GM19397 (cell line): Measurements from ENCODE around the gene KCP.
"Not testable (repeated sequence)": the region's sequence is repeated elsewhere in the genome, so short reads cannot be mapped to it uniquely, and the experiment has no call there.

Experiments
- ATAC-seq: cut with Tn5 transposase; IDR thresholded peaks from one replicate; pipeline ENCODE4 v1.9.1; 2021; ENCODE audit warnings: mild to moderate bottlenecking, moderate library complexity; ENCODE audit not compliant: unreplicated experiment

Gene KCP

GRCh38 chr7:128910569-128910945 lies at the start of gene KCP:
Gene KCP (minus strand): TSS chr7:128910709. CDS start chr7:128910676, 33 bp downstream.
- ATAC-seq: no peak

GRCh38 chr7:128959296-128959695 lies 48.8 kb upstream of the KCP start:
- no peak for ATAC-seq

DNA sequence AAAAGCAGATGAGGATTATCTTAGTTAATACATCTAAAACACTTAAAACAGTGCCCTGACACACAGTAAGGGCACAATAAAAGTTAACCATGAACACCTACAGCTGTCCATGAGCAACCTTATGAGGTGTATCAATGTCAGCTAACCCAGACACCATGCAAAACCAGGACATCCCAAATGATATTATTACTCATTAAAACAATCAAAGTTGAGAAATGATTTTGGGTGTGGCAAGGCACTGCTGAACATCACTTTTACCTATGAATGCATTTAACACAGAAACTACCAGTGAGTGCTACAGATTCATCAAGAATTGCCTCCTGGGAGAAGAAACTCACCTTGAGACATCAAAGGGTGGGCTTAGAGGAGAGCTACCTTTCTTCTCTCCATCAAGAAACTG lies 45.5 kb upstream of the KCP start:
- no peak for ATAC-seq

GRCh38 chr7:128954830-128955802 lies 44.6 kb upstream of the KCP start:
- ATAC-seq: peak; percentile 56

GRCh38 chr7:128954150-128954549 lies 43.6 kb upstream of the KCP start:
- no peak for ATAC-seq

DNA sequence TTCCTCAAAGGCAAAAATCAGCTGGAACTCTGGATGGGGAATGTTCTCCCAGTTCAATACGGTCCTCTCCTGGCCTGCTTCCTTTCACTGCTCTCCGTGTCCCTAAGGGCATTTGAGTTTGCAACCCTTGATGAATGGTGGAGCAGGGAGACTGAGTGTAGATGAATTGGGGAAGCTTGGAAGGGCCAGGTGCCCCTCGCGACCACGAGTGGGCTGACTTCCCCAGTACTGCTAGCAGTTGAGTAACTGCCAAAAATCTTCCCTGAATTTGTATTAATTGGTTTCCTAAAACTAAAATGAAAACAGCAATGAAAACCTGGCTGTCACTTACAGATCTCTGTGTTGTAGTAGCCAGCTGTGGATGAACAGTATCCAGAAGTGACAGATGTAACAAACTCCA lies 40.8 kb upstream of the KCP start:
- no peak for ATAC-seq

DNA sequence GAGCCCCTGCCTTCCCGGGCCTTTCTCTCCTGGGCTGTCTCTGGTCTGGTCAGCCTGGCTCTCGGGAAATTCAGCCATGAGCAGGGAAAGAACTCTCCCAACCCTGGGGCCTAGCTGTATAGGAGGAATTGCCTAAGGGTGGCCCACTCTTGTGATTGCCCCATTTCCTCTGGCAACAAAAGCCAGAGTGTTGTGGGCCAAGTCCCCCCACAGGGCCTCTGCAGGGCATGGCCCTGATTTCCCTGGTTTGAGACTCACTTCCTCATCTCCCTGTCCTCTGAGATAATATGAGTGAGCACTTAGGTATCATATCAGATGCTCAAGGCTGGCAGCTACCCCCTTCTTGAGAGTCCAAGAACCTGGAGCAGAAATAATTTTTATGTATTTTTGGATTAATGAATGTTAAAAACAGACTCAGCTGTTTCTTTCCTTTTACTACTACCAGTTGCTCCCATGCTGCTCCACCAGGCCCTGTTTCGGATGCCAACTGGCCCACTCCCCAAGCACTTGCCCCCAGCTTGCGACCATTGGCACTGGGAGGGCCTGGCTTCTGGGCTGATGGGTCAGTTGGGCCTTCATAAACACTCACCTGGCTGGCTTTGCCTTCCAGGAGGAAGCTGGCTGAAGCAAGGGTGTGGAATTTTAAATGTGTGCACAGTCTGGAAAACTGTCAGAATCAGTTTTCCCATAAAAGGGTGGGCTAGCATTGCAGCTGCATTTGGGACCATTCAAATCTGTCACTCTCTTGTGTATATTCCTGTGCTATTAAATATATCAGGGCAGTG lies 38.7 kb upstream of the KCP start:
- no peak for ATAC-seq

DNA sequence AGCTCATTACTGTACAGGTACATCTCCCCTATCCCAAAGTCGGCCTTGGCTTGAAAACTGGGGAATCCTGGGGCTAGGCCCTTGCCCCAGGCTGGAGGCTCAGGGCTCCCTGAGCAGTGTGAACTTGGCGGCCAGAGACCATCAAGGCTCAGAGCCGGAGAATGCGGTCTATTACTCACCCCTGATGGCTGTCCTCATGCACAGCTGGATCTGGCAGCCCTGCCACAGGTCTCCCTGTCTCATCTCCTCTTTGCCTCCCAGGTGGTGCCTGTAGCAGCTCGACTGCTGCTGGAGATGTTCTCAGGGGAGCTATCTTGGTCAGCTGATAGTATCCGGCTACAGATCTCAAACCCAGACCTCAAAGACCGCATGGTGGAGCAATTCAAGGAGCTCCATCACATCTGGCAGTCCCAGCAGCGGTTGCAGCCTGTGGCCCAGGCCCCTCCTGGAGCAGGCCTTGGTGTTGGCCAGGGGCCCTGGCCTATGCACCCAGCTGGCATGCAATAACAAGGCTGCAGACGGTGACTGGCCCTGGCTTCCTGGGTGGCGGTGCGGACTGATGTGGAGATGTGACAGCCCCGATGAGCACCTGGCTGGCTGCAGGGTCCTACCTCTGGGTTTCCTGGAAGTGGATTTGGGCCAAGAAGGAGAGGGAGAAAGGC lies 37.9 kb upstream of the KCP start:
- no peak for ATAC-seq

DNA sequence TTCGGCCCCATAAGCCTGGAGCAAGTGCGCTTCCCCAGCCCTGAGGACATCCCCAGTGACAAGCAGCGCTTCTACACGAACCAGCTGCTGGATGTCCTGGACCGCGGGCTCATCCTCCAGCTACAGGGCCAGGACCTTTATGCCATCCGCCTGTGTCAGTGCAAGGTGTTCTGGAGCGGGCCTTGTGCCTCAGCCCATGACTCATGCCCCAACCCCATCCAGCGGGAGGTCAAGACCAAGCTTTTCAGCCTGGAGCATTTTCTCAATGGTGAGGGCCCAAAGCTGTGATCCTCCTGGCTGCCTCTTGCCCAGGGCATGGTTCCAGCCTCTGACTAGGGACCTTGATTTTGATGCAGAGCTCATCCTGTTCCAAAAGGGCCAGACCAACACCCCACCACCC lies 37.3 kb upstream of the KCP start:
- ATAC-seq: no peak

DNA sequence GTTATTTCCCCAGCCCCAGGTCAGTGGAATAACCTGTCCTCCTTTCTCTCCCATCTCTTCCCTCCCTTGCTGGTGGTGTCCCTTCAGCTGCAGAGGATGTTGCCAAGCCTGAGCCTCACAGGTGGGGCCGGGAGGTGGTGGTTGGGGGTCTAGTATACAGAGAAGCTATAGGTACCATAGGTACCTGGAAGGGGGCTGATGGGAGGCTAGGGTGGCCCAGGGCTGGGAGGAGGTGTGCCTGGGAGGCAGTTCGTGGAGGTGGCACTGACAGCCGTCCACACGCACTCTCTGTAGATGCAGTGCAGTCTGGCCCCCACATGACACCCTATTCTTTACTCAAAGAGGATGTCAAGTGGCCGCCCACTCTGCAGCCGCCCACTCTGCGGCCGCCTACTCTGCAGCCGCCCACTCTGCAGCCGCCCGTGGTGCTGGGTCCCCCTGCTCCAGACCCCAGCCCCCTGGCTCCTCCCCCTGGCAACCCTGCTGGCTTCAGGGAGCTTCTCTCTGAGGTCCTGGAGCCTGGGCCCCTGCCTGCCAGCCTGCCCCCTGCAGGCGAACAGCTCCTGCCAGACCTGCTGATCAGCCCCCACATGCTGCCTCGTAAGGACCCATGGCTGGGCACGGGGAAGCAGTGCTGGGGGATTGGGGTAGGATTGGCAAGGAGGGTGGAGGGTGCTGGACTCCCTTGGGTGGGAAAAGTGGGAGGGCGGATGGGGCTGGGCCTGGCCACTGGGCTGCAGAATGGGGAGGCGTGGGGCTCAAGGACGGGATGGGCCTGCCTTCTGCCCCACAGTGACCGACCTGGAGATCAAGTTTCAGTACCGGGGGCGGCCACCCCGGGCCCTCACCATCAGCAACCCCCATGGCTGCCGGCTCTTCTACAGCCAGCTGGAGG lies 36.7 kb upstream of the KCP start:
- ATAC-seq: no peak

DNA sequence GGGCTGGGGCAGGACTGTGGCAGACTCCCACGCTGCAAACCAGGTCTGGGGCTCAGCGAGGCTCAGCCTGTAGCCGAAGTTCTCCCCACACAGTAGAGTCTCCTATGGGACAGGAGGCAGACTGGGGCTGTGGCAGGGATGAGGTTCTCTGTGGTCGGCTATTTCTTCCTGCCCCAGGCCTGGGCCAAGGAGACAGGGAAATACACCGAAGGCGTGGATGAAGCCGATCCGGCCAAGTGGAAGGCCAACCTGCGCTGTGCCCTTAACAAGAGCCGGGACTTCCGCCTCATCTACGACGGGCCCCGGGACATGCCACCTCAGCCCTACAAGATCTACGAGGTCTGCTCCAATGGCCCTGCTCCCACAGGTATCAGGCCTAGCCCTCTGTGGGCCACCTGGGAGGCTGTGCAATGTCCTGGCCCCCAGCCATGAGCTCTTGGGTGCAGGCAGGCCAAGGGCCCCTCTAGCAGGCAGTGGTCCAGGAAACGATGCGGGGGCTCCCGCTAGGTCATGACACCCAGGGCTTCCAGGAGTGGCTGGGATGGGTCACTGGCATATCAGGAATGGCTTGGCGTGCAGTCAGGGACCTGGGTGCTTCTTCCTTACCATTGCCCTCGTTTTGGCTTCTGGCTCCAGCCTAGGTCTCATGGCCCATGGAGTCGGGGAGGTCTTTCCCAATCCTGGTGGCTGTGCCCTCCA lies 35.3 kb upstream of the KCP start:
- ATAC-seq: no peak

GRCh38 chr7:128944487-128945236 lies 34.2 kb upstream of the KCP start:
- no peak for ATAC-seq

GRCh38 chr7:128943251-128943650 lies 32.7 kb upstream of the KCP start:
- ATAC-seq: not testable (repeated sequence)

GRCh38 chr7:128941946-128942526 lies 31.5 kb upstream of the KCP start:
- no peak for ATAC-seq

GRCh38 chr7:128941323-128941890 lies 30.9 kb upstream of the KCP start:
- ATAC-seq: no peak

- peak; percentile 56 for ATAC-seq
Measured at GRCh38 chr7:128940494-128941322, 30.2 kb upstream of the KCP start.

DNA sequence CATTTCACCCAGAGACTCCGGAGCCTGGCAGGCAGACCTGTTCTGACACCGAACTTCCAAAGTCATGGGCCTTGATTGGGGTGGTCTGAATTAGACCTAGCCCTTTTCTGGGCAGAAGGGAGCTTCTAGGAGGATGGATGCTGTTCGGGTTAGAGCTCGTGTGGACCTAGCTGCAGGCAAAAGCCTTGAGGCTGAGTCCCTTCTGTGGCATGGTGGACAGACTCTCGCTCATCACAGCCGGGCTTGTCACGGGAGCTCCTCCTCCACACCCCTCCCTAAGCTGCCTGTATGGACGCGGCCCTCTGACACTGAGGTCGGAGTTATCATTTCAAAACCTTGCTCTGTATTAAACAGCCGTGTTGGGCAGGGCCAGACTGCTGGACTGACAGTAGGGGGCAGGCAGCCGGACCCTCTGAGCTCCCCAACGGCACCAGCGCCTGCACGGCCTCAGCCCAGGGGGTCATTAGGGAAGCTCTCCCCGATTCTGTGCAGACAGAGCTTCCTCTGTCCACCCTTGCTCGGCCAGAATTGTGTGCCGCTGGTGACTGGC lies 29.4 kb upstream of the KCP start:
- ATAC-seq: peak; percentile 13
